ENCODE measurements around the gene IGSF3.

IGSF3 gene

DNA sequence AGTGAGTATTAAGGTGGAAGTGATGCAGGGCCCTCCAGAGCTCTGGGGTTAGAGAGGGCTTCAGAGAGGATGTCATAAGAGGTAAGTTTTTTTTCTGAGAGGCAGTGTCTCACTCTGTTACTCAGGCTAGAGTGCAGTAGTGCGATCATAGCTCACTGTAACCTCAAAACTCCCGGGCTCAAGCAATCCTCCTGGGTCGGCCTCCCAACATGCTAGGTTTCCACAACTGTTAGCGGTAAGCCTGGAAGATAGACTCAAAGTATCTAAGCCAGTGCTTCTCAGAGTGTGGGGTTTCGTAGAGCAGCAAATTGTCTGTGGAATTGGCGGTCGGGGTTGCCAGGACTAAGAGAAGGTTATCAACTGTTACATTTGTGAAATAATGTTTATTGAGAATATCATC, 18.6 kb upstream of the IGSF3 start:
- no peak overlapping the region for H3K27ac ChIP-seq
- TF ChIP-seq, protein P1, sequence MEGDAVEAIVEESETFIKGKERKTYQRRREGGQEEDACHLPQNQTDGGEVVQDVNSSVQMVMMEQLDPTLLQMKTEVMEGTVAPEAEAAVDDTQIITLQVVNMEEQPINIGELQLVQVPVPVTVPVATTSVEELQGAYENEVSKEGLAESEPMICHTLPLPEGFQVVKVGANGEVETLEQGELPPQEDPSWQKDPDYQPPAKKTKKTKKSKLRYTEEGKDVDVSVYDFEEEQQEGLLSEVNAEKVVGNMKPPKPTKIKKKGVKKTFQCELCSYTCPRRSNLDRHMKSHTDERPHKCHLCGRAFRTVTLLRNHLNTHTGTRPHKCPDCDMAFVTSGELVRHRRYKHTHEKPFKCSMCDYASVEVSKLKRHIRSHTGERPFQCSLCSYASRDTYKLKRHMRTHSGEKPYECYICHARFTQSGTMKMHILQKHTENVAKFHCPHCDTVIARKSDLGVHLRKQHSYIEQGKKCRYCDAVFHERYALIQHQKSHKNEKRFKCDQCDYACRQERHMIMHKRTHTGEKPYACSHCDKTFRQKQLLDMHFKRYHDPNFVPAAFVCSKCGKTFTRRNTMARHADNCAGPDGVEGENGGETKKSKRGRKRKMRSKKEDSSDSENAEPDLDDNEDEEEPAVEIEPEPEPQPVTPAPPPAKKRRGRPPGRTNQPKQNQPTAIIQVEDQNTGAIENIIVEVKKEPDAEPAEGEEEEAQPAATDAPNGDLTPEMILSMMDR (conservative IDR thresholded peaks at IDR 0.05), result no peak
- no peak for TF ChIP-seq ZFX (IDR thresholded peaks at IDR 0.05)

DNA sequence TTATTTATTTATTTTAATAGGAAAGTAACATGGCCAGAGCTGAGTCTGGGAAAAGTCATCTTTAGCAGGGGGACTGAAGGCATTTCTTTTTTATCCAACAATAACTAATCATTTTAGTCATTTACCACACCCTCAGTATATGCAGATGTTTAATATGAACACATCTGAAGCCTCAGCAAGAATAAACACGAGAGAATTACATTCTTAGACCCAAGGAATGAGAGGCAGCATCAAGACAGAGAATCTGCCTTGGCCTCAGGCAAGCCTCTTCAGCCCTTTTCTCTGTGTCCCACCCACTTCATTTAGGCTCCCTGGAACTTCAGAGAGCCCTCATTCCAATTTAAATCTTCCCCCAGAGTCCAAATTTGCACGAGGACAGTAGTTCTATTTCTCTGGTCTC, 17.0 kb upstream of the IGSF3 start:
- no peak for TF ChIP-seq ZFX (IDR thresholded peaks at IDR 0.05)
- TF ChIP-seq, protein P1 (conservative IDR thresholded peaks at IDR 0.05), result no peak
- H3K27ac ChIP-seq, result no peak overlapping the region

DNA sequence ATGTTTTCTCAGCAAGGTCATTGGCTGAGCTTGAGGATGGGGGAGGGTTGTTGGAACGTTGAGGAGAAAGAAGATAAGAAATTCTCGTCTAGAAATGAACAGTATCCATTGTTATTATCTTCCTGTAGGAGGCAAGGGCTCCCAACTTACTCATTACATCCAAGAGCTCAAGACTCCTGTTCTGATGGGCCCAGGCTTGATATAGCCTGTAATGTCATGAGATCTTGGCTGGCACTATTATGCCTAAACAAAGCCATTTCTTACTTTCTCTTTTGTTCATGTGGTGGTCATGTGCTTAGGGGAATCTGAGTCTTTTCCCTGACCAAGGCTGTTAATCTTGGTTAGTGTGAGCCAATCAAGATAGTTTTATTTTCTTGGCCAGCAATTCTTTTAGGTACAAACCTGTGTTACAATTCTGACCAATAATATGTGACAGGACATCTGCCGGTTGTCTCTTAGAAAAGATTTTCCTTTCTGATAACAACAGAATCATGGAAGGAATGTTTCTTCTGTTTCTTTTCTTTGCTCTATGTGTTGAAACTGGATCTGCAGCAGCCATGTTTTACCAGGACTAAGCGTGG, 15.2 kb upstream of the IGSF3 start:
- H3K27ac ChIP-seq, result no peak overlapping the region

DNA sequence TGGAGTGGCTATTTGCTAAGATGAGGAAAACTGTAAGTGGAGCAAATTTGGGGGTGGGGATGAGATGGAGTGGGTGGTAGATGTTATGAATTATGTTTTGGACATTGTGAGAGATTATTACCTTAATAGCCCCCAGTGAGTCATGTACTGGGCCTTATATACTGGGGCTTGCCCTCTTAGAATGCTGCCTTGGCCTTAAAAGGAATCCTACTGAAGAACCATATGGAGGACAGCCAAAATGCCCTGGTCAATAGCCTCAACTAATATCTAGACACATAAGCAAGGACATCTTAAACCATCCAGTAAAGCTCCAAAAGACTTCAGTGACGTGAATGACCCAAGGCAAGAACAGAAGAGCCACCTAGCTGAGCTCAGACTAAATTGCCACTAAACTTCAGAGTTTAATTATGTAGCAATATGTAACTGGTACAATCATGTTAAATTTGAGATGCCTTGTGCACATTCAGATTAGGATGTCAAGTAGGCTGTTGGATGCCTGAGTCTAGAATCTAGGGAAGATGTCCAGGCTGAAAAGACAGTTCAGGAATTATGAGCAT, 13.9 kb upstream of the IGSF3 start:
- TF ChIP-seq, protein P1 (conservative IDR thresholded peaks at IDR 0.05), result no peak
- no peak for TF ChIP-seq ZFX (IDR thresholded peaks at IDR 0.05)
- no peak overlapping the region for H3K27ac ChIP-seq

More for the DNA sequence above, 15.2 kb upstream of the IGSF3 start:
- TF ChIP-seq, protein P1 (conservative IDR thresholded peaks at IDR 0.05), result no peak
- TF ChIP-seq ZFX (IDR thresholded peaks at IDR 0.05), result no peak

DNA sequence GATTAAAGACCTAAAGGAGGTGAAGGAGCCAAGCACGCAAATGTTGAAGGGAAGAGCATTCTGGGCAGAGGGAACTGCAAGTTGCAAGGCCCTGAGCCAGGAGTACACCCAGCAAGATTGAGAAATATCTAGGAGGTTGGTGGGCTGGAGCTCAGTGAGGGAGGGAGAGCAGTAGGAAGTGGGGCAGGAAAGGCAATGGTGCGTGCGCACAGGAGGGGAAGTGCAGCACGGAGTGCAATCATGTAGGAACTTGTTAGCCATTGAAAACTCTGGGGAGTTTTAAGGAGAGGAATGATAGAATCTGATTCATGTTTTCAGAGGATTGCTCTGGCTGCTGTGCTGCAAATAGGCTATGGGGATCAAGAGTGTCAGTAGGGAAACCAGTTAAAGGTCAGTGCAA, 13.2 kb upstream of the IGSF3 start:
- H3K27ac ChIP-seq, result no peak overlapping the region
- TF ChIP-seq, protein P1 (conservative IDR thresholded peaks at IDR 0.05), result no peak
- TF ChIP-seq ZFX (IDR thresholded peaks at IDR 0.05), result no peak

DNA sequence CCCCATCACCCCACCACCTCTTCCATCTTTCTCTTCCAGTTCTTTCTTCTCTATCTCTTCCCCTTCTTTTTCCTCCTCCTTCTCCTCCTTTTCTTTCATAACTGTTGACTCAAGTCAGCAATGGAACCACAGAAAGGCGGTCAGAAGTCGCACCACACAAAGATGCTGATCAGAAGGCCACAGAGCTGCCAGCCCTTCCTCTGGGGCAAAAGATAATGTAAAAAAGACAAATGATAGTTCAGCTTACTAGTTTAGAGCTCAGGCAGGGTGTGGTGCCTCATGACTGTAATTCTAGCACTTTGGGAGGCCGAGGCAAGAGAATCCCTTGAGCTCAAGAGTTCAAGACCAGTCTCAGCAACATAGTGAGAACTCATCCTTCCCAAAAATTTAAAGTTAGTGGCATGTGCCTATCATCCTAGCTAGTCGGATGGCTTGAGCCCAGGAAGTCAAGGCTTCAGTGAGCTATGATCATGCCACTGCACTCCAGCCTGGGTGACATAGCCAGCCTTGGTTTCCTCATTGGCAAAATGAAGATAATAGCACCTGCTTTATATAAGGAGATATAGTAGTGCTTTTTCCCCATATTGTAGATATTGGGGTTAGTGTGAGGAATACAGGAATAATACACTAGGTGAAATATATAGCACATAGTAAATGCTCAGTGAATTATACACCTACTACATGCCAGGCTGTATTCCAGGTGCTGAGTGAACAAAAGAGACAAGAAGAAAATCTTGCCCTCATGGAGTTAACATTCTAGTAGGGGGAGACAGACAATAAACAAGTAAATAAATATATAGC, 12.5 kb upstream of the IGSF3 start:
- TF ChIP-seq ZFX (IDR thresholded peaks at IDR 0.05), result no peak
- TF ChIP-seq, protein P1 (conservative IDR thresholded peaks at IDR 0.05), result no peak
- no peak overlapping the region for H3K27ac ChIP-seq

All from C4-2B (cell line).